Stimulated activated CD8-positive, alpha-beta memory T cell treated with anti-CD3 and anti-CD28 coated beads, Interleukin-4, amount 100 ng/mL, for 4 hours (primary cell): Measurements from ENCODE around the gene PCDHB13.

Experiments used
- DNase-seq, 2 donors: peaks; one replicate each; pipeline ENCODE4 v3.0.0-alpha.2; 2020; ENCODE audit warnings: low read depth in 2 of 2, low spot score in 1 of 2

The PCDHB13 gene

DNA sequence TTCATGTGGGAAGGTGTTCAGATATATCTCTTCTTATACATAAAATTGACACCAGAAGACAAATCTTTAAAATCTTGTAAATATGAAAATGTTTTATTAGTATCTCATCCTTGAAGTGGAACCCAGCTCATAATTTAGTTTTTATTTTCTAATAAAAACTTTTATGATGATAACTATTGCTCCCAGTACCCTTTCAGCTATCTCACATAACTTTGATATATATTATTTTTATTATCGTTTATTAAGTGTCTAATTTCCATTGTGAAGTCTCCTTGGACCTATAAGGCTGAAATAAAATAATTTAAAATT, 47.5 kb downstream of the PCDHB13 start:
- DNase-seq: no peak
